ENCODE measurements around the gene MTFMT. TPM values are rescaled to one million over a fixed set of nuclear protein-coding genes. Genes with fewer than 3 reads are reported as not detected.

Gene MTFMT
- total and polyA plus RNA-seq, 2 of the 13 experiments (the other 11 are each of a cell fraction or from before 2014, with no cell fraction given), result 9.9 to 23.2 TPM

GRCh38 chr15:65066001-65066634 is 36.7 kb upstream of the MTFMT start:
- intact Hi-C loops (cut with micrococcal nuclease; ENCODE audit: unreplicated experiment), result no loop called here
- DNase-seq (ENCODE audit: low spot score) (no peak), FAIRE-seq (no peak), ATAC-seq (no peak)
- Histone ChIP-seq H3K9me3 (ENCODE audit: low read length) (no peaks in the 10 kb centered on the region), H2AFZ (ENCODE audit: low read length) (no peak overlapping the region), H3K4me2 (ENCODE audit: low read depth, low read length) (no peak overlapping the region), H3K79me2 (ENCODE audit: insufficient read depth, low read length) (no peaks in the 10 kb centered on the region), H3K4me1 (ENCODE audit: insufficient read depth, low read length) (peaks cover 50% of the 10 kb centered on the region), H4K20me1 (ENCODE audit: insufficient read depth, low read length) (no peaks in the 10 kb centered on the region), H3K36me3 (replicated peaks in 1 of 2; ENCODE audit: control insufficient read depth in 1 of 2, insufficient read depth in 2 of 2, low read length in 2 of 2) (no peaks in the 10 kb centered on the region), H3K27ac (ENCODE audit: extremely low read length, insufficient read depth, low read length) (no peak overlapping the region), H3K9ac (ENCODE audit: insufficient read depth, low read depth, low read length) (no peak overlapping the region), H3K4me3 (replicated peaks in 1 of 3; ENCODE audit: insufficient read depth in 1 of 3, low read depth in 2 of 3, low read length in 3 of 3) (no peak overlapping the region), H3K27me3 (ENCODE audit: control insufficient read depth in 1 of 2, insufficient read depth in 2 of 2, low read length in 2 of 2) (peaks cover 1 to 23% of the 10 kb centered on the region in 2 experiments; a peak in 4 of 5 replicates)
- BruUV-seq (replicated peaks), result no TSS peak
- 63% methylated on average over 3 of the region's 3 CpGs for WGBS (ENCODE audit: low lambda C conversion rate)
- ChIA-PET CTCF (ENCODE audit: low intra/inter-chr PET ratio, low total read pairs) (no interaction called here), POLR2A (no interaction called here)
- TF ChIP-seq ZNF512 (CRISPR knock-in tag; IDR thresholded peaks at IDR 0.05) (peak; percentile 79; the same call in 1 of the 2 replicates), CENPX (CRISPR knock-in tag; IDR thresholded peaks at IDR 0.05) (no peak)
- in situ Hi-C loops (cut with HindIII; ENCODE audit: extremely low pct_ligation_motif_present, low pct_unique_long_range_greater_than_20kb), result no loop called here

GRCh38 chr15:65062726-65063125 is 33.3 kb upstream of the MTFMT start:
- BruUV-seq (replicated peaks), result no TSS peak
- H3K79me2 ChIP-seq (ENCODE audit: insufficient read depth, low read length), result no peaks in the 10 kb centered on the region
- no peak overlapping the region for H3K4me3 ChIP-seq (replicated peaks in 1 of 3; ENCODE audit: insufficient read depth in 1 of 3, low read depth in 2 of 3, low read length in 3 of 3)
- H3K27me3 ChIP-seq (ENCODE audit: control insufficient read depth in 1 of 2, insufficient read depth in 2 of 2, low read length in 2 of 2), result peaks cover 0 to 19% of the 10 kb centered on the region in 2 experiments; a peak in 2 of 5 replicates
- H2AFZ ChIP-seq (ENCODE audit: low read length), result no peak overlapping the region
- peaks cover 77% of the 10 kb centered on the region for H3K4me1 ChIP-seq (ENCODE audit: insufficient read depth, low read length)
- no peak overlapping the region for H3K4me2 ChIP-seq (ENCODE audit: low read depth, low read length)
- H4K20me1 ChIP-seq (ENCODE audit: insufficient read depth, low read length), result no peaks in the 10 kb centered on the region
- intact Hi-C loops (cut with micrococcal nuclease; ENCODE audit: unreplicated experiment) (no loop called here), in situ Hi-C loops (cut with HindIII; ENCODE audit: extremely low pct_ligation_motif_present, low pct_unique_long_range_greater_than_20kb) (no loop called here)
- 22% methylated on average over 2 of the region's 5 CpGs for WGBS (ENCODE audit: low lambda C conversion rate)
- ChIA-PET CTCF (ENCODE audit: low intra/inter-chr PET ratio, low total read pairs) (no interaction called here), POLR2A (interaction anchor here (0.6 kb wide), 1 partner anchor 16 kb away, joined by 4 read pairs; no protein-coding TSS in a partner anchor)
- FAIRE-seq (no peak), DNase-seq (ENCODE audit: low spot score) (no peak), ATAC-seq (peak; percentile 12; the same call in 2 of the 3 replicates)
- no peaks in the 10 kb centered on the region for H3K9me3 ChIP-seq (ENCODE audit: low read length)
- no peak overlapping the region for H3K9ac ChIP-seq (ENCODE audit: insufficient read depth, low read depth, low read length)
- no peaks in the 10 kb centered on the region for H3K36me3 ChIP-seq (replicated peaks in 1 of 2; ENCODE audit: control insufficient read depth in 1 of 2, insufficient read depth in 2 of 2, low read length in 2 of 2)
- no peak overlapping the region for H3K27ac ChIP-seq (ENCODE audit: extremely low read length, insufficient read depth, low read length)
- no peak for TF ChIP-seq ZNF839 (CRISPR knock-in tag; IDR thresholded peaks at IDR 0.05; ENCODE audit: borderline replicate concordance)
- TF ChIP-seq ZBTB7A (CRISPR knock-in tag; IDR thresholded peaks at IDR 0.05), result no peak
- no peak for TF ChIP-seq ZNF530 (CRISPR knock-in tag; IDR thresholded peaks at IDR 0.05; ENCODE audit: low read depth)
- TF ChIP-seq CCDC6 (CRISPR knock-in tag; IDR thresholded peaks at IDR 0.05), result no peak
- no peak for TF ChIP-seq GLMP (CRISPR knock-in tag; IDR thresholded peaks at IDR 0.05; ENCODE audit: borderline replicate concordance)
- TF ChIP-seq TGIF2 (CRISPR knock-in tag; IDR thresholded peaks at IDR 0.05), result no peak
- TF ChIP-seq NFYC (CRISPR knock-in tag; IDR thresholded peaks at IDR 0.05), result no peak
- TF ChIP-seq NR0B2 (CRISPR knock-in tag; IDR thresholded peaks at IDR 0.05), result no peak
- no peak for TF ChIP-seq ZNF264 (CRISPR knock-in tag; IDR thresholded peaks at IDR 0.05)
- no peak for TF ChIP-seq SKIL (CRISPR knock-in tag; IDR thresholded peaks at IDR 0.05; ENCODE audit: borderline replicate concordance)
